Activated B cell treated with CpG ODN at 0.5 μM for 24 hours (primary cell): ENCODE data around the gene ANKS3. TPM values are rescaled to one million over a fixed set of nuclear protein-coding genes. Genes with fewer than 3 reads are reported as not detected.

Experiments
- ATAC-seq: fragments of 200-7000 bp; cut with Tn5 transposase; one replicate; pipeline ENCODE4 v1.10.0; 2021; ENCODE audit warnings: low read depth, mild to moderate bottlenecking, moderate library complexity
- CTCF ChIA-PET: fragments of 350-600 bp; sonication (Branson Sonifier 250); formaldehyde crosslinking; loops from one replicate; lab custom pipeline; 2021; ENCODE audit warnings: antibody characterized with exemption; lab: Charles Lee
- POLR2A ChIA-PET: fragments of 350-600 bp; sonication (Branson Sonifier 250); formaldehyde crosslinking; loops from one replicate; lab custom pipeline; 2021; ENCODE audit warnings: antibody characterized with exemption; lab: Charles Lee
- DNase-seq: peaks from one replicate; pipeline ENCODE4 v3.0.0; 2022
- H3K27ac Mint-ChIP-seq: one replicate; pipeline ENCODE4 v1.8.0; 2020; ENCODE audit warnings: mixed read lengths
- H3K27me3 Mint-ChIP-seq: one replicate; pipeline ENCODE4 v1.8.0; 2021; ENCODE audit warnings: mixed read lengths
- H3K36me3 Mint-ChIP-seq: one replicate; pipeline ENCODE4 v1.8.0; 2021; ENCODE audit warnings: low read depth, mixed read lengths
- H3K4me1 Mint-ChIP-seq: one replicate; pipeline ENCODE4 v1.8.0; 2021; ENCODE audit warnings: mixed read lengths
- H3K4me3 Mint-ChIP-seq: one replicate; pipeline ENCODE4 v1.8.0; 2020; ENCODE audit warnings: mild to moderate bottlenecking, mixed read lengths
- H3K9me3 Mint-ChIP-seq: one replicate; pipeline ENCODE4 v1.8.0; 2020; ENCODE audit warnings: mixed read lengths
- intact Hi-C: fragments of 100-400 bp; cut with micrococcal nuclease; formaldehyde crosslinking; loops from one replicate; pipeline ENCODE4 v1.15.1; 2024
- total RNA-seq: library from RNA; stranded (reverse); gene quantifications from 2 replicates; pipeline ENCODE4 v1.2.3, GENCODE V29; 2022
- TF ChIP-seq, protein P1 (sequence below): fragments of 200-600 bp; IDR thresholded peaks from one replicate; pipeline ENCODE4 v1.8.0; 2022; ENCODE audit warnings: antibody characterized with exemption, mild to moderate bottlenecking

ANKS3 gene
- total RNA-seq, 1 donor from 2014 or later = 21.9 TPM

GRCh38 chr16:4663777-4664465 lies 70.2 kb downstream of the ANKS3 start:
- ATAC-seq (peak; percentile 46), DNase-seq (no peak)
- Mint-ChIP-seq H3K36me3 (peaks cover 34% of the 10 kb centered on the region), H3K9me3 (no peaks in the 10 kb centered on the region), H3K4me1 (peaks cover 24% of the 10 kb centered on the region), H3K4me3 (no peak overlapping the region), H3K27ac (peak overlapping the region; percentile 42), H3K27me3 (no peaks in the 10 kb centered on the region)
- TF ChIP-seq, protein P1, sequence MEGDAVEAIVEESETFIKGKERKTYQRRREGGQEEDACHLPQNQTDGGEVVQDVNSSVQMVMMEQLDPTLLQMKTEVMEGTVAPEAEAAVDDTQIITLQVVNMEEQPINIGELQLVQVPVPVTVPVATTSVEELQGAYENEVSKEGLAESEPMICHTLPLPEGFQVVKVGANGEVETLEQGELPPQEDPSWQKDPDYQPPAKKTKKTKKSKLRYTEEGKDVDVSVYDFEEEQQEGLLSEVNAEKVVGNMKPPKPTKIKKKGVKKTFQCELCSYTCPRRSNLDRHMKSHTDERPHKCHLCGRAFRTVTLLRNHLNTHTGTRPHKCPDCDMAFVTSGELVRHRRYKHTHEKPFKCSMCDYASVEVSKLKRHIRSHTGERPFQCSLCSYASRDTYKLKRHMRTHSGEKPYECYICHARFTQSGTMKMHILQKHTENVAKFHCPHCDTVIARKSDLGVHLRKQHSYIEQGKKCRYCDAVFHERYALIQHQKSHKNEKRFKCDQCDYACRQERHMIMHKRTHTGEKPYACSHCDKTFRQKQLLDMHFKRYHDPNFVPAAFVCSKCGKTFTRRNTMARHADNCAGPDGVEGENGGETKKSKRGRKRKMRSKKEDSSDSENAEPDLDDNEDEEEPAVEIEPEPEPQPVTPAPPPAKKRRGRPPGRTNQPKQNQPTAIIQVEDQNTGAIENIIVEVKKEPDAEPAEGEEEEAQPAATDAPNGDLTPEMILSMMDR = no peak
- POLR2A ChIA-PET = no interaction called here
- intact Hi-C loops = no loop called here
- CTCF ChIA-PET = no interaction called here

- CTCF ChIA-PET = no interaction called here
- intact Hi-C loops = no loop called here
These were observed 70.7 kb downstream of the ANKS3 start for GRCh38 chr16:4663465-4663776.

GRCh38 chr16:4661661-4662060 lies 72.4 kb downstream of the ANKS3 start:
- Mint-ChIP-seq H3K4me1 (peaks cover 24% of the 10 kb centered on the region), H3K27me3 (no peaks in the 10 kb centered on the region), H3K27ac (no peak overlapping the region), H3K4me3 (no peak overlapping the region), H3K36me3 (peaks cover 42% of the 10 kb centered on the region), H3K9me3 (no peaks in the 10 kb centered on the region)
- ChIA-PET POLR2A (no interaction called here), CTCF (no interaction called here)
- intact Hi-C loops = no loop called here
- ATAC-seq = no peak
- TF ChIP-seq, protein P1 = no peak
- DNase-seq = no peak

More at GRCh38 chr16:4663465-4663776, 70.7 kb downstream of the ANKS3 start:
- DNase-seq = no peak
- Mint-ChIP-seq H3K27ac (peak overlapping the region; percentile 18), H3K27me3 (no peaks in the 10 kb centered on the region), H3K4me3 (no peak overlapping the region), H3K36me3 (peaks cover 39% of the 10 kb centered on the region), H3K9me3 (no peaks in the 10 kb centered on the region), H3K4me1 (peaks cover 24% of the 10 kb centered on the region)
- ATAC-seq = no peak
- TF ChIP-seq, protein P1 = no peak
- POLR2A ChIA-PET = no interaction called here

DNA sequence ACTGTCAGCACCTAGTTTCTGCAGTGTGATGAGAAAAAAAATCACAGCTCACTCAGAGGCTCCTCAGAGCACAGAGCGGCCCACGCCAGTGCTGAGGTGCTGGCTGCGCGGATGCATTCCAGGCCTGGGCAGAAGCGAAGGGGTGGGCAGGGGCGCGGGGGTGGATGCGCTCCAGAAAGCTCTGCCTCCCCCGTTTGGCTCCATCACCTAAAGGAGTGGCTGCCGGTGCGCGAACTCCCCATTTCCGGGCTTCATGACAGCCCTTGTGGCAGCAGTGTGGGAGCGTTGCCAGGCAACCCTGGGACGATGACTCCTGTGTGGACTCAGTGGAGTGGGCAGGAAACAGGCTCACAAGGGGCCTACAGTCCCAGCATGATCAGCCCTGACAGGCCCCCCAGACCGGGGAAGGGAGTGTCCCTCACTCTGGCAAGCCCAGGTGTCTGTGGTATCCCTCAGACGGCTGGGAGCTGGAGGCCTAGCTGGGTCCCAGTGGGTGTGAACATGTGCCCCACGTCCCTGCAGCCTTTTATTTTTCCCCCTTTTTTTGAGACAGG lies 73.5 kb downstream of the ANKS3 start:
- POLR2A ChIA-PET = no interaction called here
- intact Hi-C loops = no loop called here
- ATAC-seq (no peak), DNase-seq (no peak)
- no peak overlapping the region for H3K27ac Mint-ChIP-seq
- CTCF ChIA-PET = no interaction called here
- H3K27me3 Mint-ChIP-seq = no peaks in the 10 kb centered on the region
- no peaks in the 10 kb centered on the region for H3K9me3 Mint-ChIP-seq
- peaks cover 45% of the 10 kb centered on the region for H3K36me3 Mint-ChIP-seq
- TF ChIP-seq, protein P1 = no peak
- H3K4me1 Mint-ChIP-seq = peaks cover 24% of the 10 kb centered on the region
- no peak overlapping the region for H3K4me3 Mint-ChIP-seq

GRCh38 chr16:4659363-4660353 lies 74.4 kb downstream of the ANKS3 start:
- no peak overlapping the region for H3K4me3 Mint-ChIP-seq
- ChIA-PET CTCF (no interaction called here), POLR2A (no interaction called here)
- H3K27ac Mint-ChIP-seq = no peak overlapping the region
- no peaks in the 10 kb centered on the region for H3K27me3 Mint-ChIP-seq
- no peak for ATAC-seq
- no peak for DNase-seq
- H3K36me3 Mint-ChIP-seq = peaks cover 53% of the 10 kb centered on the region
- intact Hi-C loops = no loop called here
- peaks cover 16% of the 10 kb centered on the region for H3K4me1 Mint-ChIP-seq
- TF ChIP-seq, protein P1 = no peak
- no peaks in the 10 kb centered on the region for H3K9me3 Mint-ChIP-seq
